Suprapubic skin (tissue), 3 donors: ENCODE data around the gene RAPH1.

Experiments
- POLR2A ChIP-seq, 2 donors: fragments of 450-650 bp; IDR thresholded peaks; one replicate each; pipeline ENCODE4 v1.6.1; 2017; ENCODE audit warnings: antibody characterized with exemption in 2 of 2, mild to moderate bottlenecking in 2 of 2, moderate library complexity in 2 of 2
- TF ChIP-seq, protein P1 (sequence below), 2 donors: fragments of 200-600 bp in 1 of 2; fragments of 450-650 bp in 1 of 2; sonication (generic) in 1 of 2; IDR thresholded peaks; one replicate each; pipeline ENCODE4 v1.5.1; 2016 to 2019; ENCODE audit warnings: antibody characterized with exemption in 2 of 2, mild to moderate bottlenecking in 1 of 2, moderate library complexity in 1 of 2

DNA sequence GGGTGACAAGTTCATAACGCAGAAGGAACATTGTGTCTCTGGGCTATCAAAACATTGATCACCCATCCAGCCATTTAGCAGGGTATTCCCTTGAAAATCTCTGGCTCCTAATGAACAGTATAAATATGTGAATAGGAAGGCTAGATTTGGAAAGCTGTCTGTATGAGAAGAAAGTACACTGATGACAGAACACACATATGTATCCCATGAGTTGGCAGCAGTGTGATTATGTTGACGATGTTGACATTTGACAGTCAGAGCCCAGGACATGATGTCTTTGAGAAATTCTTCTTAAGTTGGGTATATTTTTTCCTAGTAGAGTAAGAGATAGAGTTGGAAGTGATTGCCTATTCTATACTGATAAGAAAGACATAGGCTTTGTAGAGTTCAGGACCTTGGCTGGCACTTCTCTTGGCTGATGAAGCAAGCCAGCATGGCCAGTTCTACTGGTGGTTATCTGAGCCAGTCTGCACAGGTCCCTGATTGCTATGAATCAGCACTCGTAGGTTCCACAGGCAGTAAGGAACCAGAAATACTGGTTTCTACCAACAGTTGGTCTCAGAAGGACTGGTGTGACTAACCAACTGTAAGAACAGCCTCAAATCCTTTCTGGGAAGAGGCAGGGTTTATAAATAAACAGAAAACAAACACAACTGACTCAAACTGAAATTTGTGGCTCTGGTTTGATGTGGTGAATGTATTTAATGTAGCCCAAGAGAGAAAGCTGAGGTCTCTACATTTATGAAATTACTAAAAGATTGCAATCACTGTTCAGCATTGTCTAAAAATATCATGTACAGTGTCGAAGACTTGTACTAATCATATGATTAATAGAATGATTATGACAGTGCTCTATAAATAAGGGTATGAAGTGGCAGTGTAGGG, 43.9 kb upstream of the RAPH1 start:
- TF ChIP-seq POLR2A (IDR thresholded peaks at IDR 0.05): no peak
- TF ChIP-seq, protein P1, sequence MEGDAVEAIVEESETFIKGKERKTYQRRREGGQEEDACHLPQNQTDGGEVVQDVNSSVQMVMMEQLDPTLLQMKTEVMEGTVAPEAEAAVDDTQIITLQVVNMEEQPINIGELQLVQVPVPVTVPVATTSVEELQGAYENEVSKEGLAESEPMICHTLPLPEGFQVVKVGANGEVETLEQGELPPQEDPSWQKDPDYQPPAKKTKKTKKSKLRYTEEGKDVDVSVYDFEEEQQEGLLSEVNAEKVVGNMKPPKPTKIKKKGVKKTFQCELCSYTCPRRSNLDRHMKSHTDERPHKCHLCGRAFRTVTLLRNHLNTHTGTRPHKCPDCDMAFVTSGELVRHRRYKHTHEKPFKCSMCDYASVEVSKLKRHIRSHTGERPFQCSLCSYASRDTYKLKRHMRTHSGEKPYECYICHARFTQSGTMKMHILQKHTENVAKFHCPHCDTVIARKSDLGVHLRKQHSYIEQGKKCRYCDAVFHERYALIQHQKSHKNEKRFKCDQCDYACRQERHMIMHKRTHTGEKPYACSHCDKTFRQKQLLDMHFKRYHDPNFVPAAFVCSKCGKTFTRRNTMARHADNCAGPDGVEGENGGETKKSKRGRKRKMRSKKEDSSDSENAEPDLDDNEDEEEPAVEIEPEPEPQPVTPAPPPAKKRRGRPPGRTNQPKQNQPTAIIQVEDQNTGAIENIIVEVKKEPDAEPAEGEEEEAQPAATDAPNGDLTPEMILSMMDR (IDR thresholded peaks at IDR 0.05): no peak
